Retinal pigment epithelial cell (primary cell): ENCODE data around the gene AFF3.

Experiments used
- DNase-seq: peaks from one replicate; pipeline ENCODE4 v3.0.0-alpha.2; 2010; ENCODE audit warnings: low read depth
- H3K4me3 ChIP-seq: 2 replicates; pipeline ENCODE4 v1.5.1; 2011; ENCODE audit warnings: mild to moderate bottlenecking, low read length, control low read depth, moderate library complexity
- CTCF ChIP-seq: conservative IDR thresholded peaks from 2 replicates; pipeline ENCODE4 v1.5.1; 2011; ENCODE audit warnings: low read depth, low read length, control low read depth, inconsistent platforms

AFF3 gene

GRCh38 chr2:99812426-99812825, 330.0 kb downstream of the AFF3 start:
- TF ChIP-seq CTCF: no peak
- no peak for DNase-seq
- H3K4me3 ChIP-seq: no peak overlapping the region

- H3K4me3 ChIP-seq: no peak overlapping the region
- peak; percentile 73 for DNase-seq
- no peak for TF ChIP-seq CTCF
Measured at GRCh38 chr2:99811544-99811943, 330.8 kb downstream of the AFF3 start.

GRCh38 chr2:99810225-99810624, 332.2 kb downstream of the AFF3 start:
- no peak for DNase-seq
- H3K4me3 ChIP-seq: no peak overlapping the region
- TF ChIP-seq CTCF: no peak

GRCh38 chr2:99809259-99809900, 333.0 kb downstream of the AFF3 start:
- TF ChIP-seq CTCF: no peak
- H3K4me3 ChIP-seq: no peak overlapping the region
- no peak for DNase-seq

GRCh38 chr2:99808361-99809200, 333.8 kb downstream of the AFF3 start:
- H3K4me3 ChIP-seq: no peak overlapping the region
- no peak for DNase-seq
- TF ChIP-seq CTCF: no peak

- H3K4me3 ChIP-seq: no peak overlapping the region
- TF ChIP-seq CTCF: no peak
- peak; percentile 64 for DNase-seq
Measured at GRCh38 chr2:99806758-99807157, 335.6 kb downstream of the AFF3 start.
